Lung (tissue), 12 donors: ENCODE data around the gene PSMD13. TPM values are rescaled to one million over a fixed set of nuclear protein-coding genes. Genes with fewer than 3 reads are reported as not detected.

Experiments used
- ATAC-seq: fragments of 200-7000 bp; cut with Tn5 transposase; one replicate; pipeline ENCODE4 v1.9.1; 2020; ENCODE audit warnings: moderate number of reproducible peaks; ENCODE audit not compliant: insufficient read depth, low FRiP score
- DNase-seq, 3 donors: peaks; one replicate each; pipeline ENCODE4 v3.0.0-alpha.2; 2013 to 2017
- H3K27ac ChIP-seq, 2 donors: one replicate each; pipeline ENCODE4 v1.5.1; 2013; ENCODE audit warnings: mild to moderate bottlenecking in 2 of 2, moderate library complexity in 2 of 2, control low read depth in 1 of 2, inconsistent platforms in 1 of 2, low read depth in 1 of 2, low read length in 1 of 2
- H3K27me3 ChIP-seq, 3 donors: one replicate each; pipeline ENCODE4 v1.5.1; 2013; ENCODE audit warnings: low read length in 2 of 3; ENCODE audit not compliant: control insufficient read depth in 3 of 3, insufficient read depth in 3 of 3
- H3K36me3 ChIP-seq, 4 donors: one replicate each; pipeline ENCODE4 v1.5.1; 2013; ENCODE audit warnings: low read length in 4 of 4, mild to moderate bottlenecking in 1 of 4, moderate library complexity in 1 of 4; ENCODE audit not compliant: control insufficient read depth in 4 of 4, insufficient read depth in 4 of 4
- H3K4me1 ChIP-seq, 5 donors: one replicate each; pipeline ENCODE4 v1.5.1; 2013; ENCODE audit warnings: low read length in 5 of 5, mild to moderate bottlenecking in 2 of 5, moderate library complexity in 1 of 5; ENCODE audit not compliant: control insufficient read depth in 5 of 5, insufficient read depth in 5 of 5
- H3K4me3 ChIP-seq: one replicate; pipeline ENCODE4 v1.5.1; 2013; ENCODE audit warnings: mild to moderate bottlenecking, control low read depth, moderate library complexity
- H3K9ac ChIP-seq, 2 donors: one replicate each; pipeline ENCODE4 v1.5.1; 2013; ENCODE audit warnings: low read length in 2 of 2, control low read depth in 1 of 2; ENCODE audit not compliant: insufficient read depth in 1 of 2
- H3K9me3 ChIP-seq, 4 donors: one replicate each; pipeline ENCODE4 v1.5.1; 2013; ENCODE audit warnings: low read length in 3 of 4, mild to moderate bottlenecking in 1 of 4, moderate library complexity in 1 of 4; ENCODE audit not compliant: control insufficient read depth in 4 of 4, insufficient read depth in 3 of 4
- WGBS, 2 donors: extraction: QIAGEN DNeasy Blood & Tissue Kit; methylation state at CpG; one replicate each; pipeline ENCODE4 v1.1.7; 2013; 5-methylcytosine and 5-hydroxymethylcytosine counted together
- polyA plus RNA-seq, 2 donors: library from polyadenylated mRNA; stranded (reverse); fragments of 200-250 nt; gene quantifications; one replicate each; pipeline ENCODE4 v1.2.1, GENCODE V29; 2013
- total RNA-seq, 2 donors: library from RNA; depleted of rRNA in 1 of 2; stranded (reverse); fragments of >200 nt in 1 of 2; gene quantifications; one replicate each; pipeline ENCODE4 v1.2.1, GENCODE V29; 2014 to 2021
- TF ChIP-seq, protein P1 (sequence below): IDR thresholded peaks from 2 replicates; pipeline ENCODE4 v1.5.1; 2012; ENCODE audit warnings: mild to moderate bottlenecking; ENCODE audit errors: control extremely low read depth, extremely low read depth
- donor health status: control.
- donor health status: control.
- donor health status: Bipolar disorder and iron deficiency.
- donor health status: healthy.
- donor health status: DM: yes; HTN: yes; CAD: no.

Gene PSMD13
- total and polyA plus RNA-seq, 4 donors = 75.2 to 184 (median 145) TPM

DNA sequence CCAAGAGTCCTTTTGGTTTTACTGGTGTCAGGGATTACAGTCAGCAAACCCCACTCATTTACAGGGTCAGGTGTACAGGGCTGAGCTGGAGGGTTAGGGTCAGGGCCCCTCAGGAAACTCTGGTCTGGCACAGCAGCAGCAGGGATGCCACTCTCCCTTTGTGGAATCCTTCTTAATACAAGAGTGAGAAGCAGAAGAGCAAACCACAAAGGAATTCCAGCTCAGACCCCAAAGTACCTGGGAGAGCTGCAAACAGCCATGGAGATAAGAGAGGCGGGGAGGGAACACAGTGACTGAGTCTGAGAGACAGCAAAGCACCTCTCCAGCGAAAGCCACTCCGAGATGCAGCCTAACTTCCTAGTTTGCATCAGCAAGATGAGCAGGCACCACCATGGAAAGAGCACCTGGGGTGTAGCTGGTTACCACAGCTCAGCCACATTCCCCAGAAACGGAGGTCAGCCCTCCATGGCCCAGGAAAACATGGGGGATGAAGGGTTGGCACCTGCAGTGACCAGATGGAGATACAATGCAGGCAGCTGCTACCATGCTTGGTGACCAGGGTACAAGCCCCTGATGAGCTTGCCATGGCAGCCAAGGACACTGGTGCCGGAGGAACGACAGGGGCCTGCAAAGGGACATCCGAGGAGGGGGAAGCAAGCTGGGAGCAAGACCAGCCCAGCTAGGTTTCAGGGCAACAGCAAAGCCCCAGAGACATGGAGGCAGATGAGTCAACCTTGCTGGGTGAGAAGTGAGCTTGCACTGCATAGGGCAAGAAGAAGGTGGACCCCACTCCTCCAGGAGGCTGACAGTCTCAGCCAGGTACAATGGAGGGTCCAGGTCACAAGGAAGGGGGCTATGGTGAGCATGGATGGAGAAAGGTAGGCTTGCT lies 33.5 kb upstream of the PSMD13 start:
- no peak overlapping the region for H3K9ac ChIP-seq
- peaks cover 0 to 10% (median 9%) of the 10 kb centered on the region in 5 donors for H3K4me1 ChIP-seq
- WGBS, 2 donors = 86 to 89% methylated on average over 7 of the region's 7 CpGs
- ATAC-seq (no peak), DNase-seq (no peak)
- no peaks in the 10 kb centered on the region for H3K27me3 ChIP-seq
- TF ChIP-seq, protein P1, sequence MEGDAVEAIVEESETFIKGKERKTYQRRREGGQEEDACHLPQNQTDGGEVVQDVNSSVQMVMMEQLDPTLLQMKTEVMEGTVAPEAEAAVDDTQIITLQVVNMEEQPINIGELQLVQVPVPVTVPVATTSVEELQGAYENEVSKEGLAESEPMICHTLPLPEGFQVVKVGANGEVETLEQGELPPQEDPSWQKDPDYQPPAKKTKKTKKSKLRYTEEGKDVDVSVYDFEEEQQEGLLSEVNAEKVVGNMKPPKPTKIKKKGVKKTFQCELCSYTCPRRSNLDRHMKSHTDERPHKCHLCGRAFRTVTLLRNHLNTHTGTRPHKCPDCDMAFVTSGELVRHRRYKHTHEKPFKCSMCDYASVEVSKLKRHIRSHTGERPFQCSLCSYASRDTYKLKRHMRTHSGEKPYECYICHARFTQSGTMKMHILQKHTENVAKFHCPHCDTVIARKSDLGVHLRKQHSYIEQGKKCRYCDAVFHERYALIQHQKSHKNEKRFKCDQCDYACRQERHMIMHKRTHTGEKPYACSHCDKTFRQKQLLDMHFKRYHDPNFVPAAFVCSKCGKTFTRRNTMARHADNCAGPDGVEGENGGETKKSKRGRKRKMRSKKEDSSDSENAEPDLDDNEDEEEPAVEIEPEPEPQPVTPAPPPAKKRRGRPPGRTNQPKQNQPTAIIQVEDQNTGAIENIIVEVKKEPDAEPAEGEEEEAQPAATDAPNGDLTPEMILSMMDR = no peak
- H3K27ac ChIP-seq = no peak overlapping the region
- no peaks in the 10 kb centered on the region for H3K9me3 ChIP-seq
- H3K36me3 ChIP-seq = peaks cover 0 to 26% (median 16%) of the 10 kb centered on the region in 4 donors
- H3K4me3 ChIP-seq = no peak overlapping the region

DNA sequence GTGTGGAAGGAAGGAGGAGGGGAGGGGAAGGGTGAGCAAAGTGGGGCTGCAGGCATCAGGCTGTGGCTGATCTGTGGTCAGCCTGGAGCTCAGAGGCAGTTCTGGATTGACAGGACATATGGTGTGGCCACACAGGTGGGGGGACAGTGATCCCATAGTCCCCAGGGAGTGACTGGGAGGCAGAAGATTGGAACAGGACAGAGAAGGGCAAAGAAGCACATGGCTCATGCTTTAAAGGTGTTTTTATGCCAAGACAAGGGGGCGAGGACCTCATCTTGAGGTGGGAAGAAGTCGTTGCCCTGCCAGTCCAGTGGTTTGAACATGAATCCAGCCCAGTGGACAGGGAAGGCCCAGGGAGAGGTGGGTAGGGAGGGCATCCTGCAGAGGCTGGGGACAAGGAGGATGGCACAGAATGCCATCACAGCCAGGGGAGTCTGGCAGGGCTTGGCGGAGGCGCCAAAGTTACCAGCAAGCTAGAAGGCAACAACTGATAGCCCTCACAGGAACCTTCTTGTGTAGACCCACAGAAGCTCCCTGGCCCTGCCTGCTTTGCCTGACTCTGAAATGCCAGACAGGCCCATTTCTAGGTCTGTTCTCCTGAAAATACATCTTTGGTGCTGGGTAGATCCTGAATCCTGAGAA lies 32.7 kb upstream of the PSMD13 start:
- ATAC-seq = no peak
- H3K4me3 ChIP-seq = no peak overlapping the region
- TF ChIP-seq, protein P1 = no peak
- H3K9ac ChIP-seq = no peak overlapping the region
- DNase-seq = no peak
- H3K27me3 ChIP-seq = no peaks in the 10 kb centered on the region
- no peak overlapping the region for H3K27ac ChIP-seq
- peaks cover 0 to 26% (median 16%) of the 10 kb centered on the region in 4 donors for H3K36me3 ChIP-seq
- WGBS, 2 donors = 92 to 95% methylated on average over 4 of the region's 4 CpGs
- H3K4me1 ChIP-seq = peaks cover 0 to 12% (median 9%) of the 10 kb centered on the region in 5 donors
- no peaks in the 10 kb centered on the region for H3K9me3 ChIP-seq

DNA sequence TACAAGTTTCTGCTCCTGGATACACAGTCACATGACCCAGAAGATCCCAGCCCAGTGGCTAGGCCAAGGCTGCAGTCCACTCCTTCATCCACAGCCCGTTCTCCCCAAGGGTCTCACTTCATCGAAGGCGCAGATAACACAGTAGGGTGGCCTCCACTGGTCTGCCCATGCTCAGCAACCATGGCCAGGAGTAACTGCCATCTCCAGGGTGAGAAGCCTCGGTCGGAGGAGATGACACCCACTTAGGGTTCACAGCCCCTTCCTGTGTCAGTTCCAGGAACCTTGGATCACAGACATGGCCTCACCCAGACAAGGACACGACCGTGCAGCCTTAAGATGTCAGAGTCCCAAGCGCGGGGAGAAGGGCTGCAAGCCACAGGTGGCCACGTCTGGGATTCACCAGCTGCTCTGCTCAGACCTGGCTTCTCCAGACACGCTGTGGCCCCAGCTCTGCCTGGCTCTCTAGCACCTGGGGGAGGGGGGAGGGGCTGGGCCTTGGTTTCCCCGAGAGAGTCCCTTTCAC lies 32.1 kb upstream of the PSMD13 start:
- 90 to 91% methylated on average over 12 of the region's 12 CpGs for WGBS, 2 donors
- no peak for ATAC-seq
- no peak overlapping the region for H3K4me3 ChIP-seq

More for the DNA sequence above, 32.1 kb upstream of the PSMD13 start:
- DNase-seq = no peak
- peak overlapping the region in 1 of 2 donors; percentile 1 for H3K27ac ChIP-seq
- no peaks in the 10 kb centered on the region for H3K27me3 ChIP-seq
- TF ChIP-seq, protein P1 = no peak
- H3K9me3 ChIP-seq = no peaks in the 10 kb centered on the region
- peaks cover 0 to 26% (median 17%) of the 10 kb centered on the region in 4 donors for H3K36me3 ChIP-seq
- peaks cover 0 to 17% (median 13%) of the 10 kb centered on the region in 5 donors for H3K4me1 ChIP-seq
- H3K9ac ChIP-seq = no peak overlapping the region
